CD4-positive, alpha-beta T cell treated with Interleukin-2 at 100 ng/mL for 4 hours (primary cell): ENCODE measurements around the gene STX1A.

Source experiments
- DNase-seq: peaks from one replicate; pipeline ENCODE4 v3.0.0-alpha.2; 2020; ENCODE audit warnings: low spot score

STX1A gene

DNA sequence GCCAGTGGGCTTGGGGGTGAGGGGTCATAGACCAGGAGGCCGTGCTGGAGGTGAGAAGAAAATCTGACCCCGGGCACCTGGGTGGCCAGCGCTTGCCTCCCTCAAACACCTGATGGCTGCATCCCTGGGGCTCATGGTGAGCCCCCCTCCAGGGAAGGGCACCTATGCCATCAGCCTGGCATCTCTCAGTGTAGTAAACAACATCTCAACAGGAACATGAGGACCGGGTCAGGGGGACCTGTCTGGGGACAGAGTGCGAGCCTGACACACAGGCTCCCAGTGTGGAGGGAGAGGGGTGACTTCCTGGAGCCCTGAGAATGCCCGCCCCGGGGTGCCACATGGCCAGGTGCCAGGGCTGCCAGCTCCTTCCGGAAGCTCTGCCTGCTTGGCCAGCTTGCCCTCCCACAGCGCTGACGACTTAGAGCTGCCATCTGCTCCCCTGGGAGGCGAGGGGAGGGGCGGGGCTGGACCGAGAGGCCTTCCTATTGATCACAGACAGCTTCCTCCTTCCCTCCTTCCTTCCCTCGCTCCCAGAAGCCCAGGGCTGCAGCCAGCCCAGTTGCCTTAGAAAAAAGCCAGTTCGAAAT lies 12.3 kb downstream of the STX1A start:
- DNase-seq, result peak; percentile 7

DNA sequence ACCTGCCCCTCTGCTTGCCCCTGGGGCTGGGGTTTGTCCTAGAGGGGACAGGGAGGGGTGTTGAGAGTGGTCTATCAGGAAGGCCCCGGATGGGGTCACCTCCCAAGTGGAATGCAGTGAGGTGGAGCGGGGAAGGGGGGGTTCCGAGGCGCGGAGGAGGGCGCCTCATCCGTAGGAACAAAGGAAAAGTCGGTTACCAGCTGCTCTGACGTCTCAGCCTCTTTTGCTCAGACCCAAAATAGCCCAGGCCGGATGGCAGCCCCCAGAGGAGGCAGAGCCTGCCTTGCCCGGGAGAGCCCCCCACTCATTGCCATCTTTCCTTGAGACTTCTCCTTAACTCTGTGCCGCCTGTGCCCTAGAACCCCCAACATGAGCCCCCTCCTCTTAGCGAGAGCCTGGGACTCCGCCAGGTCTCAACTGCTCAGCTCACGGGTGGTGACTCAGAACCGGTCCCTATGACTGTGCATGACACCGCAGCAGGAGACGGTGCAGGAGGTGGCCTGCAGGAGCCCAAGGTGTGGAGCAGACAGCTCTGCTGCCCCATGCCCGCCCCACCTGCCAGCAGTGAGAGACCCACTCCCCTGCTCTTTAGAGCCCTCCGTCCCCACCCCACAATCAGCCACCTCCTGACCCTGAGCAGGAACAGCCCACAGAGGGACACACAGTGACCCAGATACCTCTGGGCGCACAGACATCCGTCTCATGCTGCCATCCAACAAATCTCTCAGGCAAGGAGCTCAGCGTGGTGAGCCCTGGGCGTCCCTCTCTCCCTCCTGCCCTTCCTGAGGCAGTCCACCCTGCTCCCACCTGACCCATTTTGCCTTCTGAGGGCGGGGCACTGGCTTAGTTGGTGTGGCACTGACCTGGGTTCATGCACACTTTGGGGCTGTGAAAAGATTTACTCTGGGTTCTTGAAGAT lies 13.1 kb downstream of the STX1A start:
- no peak for DNase-seq

DNA sequence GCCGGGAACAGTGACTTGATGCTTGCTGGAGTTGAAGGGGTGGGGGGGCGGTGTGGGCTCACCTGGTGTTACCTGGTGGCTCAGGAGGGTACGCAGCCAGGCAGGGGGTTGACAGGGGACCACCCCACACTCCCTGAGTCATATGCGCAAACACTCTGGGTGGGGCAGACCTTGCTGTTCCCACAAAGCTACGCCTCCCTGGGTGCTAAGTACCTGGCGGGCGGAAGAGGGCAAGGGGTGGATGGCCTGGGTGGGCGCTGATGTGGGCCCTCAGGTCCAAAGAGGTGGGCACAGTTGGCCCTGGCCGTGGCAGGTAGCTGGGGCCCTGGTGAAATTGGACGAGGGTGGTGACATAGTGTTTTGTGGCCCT lies 13.9 kb downstream of the STX1A start:
- no peak for DNase-seq

DNA sequence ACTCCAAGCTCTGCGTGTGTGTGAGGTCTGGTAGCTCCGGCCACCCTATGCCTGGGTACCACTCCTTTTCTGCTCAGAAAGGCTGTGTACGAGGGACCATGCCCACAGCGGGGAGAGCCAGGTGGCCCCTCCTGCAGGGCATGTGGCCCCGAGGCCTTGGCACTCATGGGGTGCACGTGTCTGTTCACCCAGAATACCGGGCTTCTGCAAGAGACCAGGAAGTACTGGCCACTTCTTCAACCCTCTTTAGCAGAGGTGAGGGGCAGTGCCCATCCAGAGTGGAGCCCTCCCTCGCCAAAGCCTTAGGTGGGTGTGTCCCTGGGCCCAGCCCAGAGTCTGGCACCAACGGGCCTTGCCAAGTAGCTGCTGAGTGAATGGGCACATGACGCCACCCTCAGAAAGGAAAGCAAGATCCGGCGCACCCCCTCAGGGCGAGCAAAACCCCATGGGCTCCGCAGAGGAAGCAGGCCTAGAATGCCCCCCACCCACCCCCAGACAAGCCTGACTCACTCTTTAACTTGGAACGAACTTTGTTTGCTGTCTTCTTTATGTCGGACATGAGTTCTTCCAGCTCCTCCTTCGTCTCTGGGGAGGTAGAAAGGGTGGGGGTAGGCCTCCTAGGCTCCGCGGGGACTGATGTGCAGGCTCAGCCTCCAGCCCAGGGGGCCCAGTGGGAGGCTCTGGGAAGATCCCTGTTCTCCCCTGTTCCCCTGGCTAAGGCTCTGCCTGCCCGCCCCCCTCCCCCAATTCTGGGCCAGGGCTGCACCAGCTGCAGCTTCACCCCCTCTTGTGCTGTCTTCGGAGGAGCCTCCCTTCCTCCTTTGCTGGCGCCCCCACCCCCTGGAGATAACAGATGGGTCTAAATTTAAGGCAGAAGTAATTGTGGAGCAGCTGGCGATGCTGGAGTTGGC lies 14.6 kb downstream of the STX1A start:
- no peak for DNase-seq

DNA sequence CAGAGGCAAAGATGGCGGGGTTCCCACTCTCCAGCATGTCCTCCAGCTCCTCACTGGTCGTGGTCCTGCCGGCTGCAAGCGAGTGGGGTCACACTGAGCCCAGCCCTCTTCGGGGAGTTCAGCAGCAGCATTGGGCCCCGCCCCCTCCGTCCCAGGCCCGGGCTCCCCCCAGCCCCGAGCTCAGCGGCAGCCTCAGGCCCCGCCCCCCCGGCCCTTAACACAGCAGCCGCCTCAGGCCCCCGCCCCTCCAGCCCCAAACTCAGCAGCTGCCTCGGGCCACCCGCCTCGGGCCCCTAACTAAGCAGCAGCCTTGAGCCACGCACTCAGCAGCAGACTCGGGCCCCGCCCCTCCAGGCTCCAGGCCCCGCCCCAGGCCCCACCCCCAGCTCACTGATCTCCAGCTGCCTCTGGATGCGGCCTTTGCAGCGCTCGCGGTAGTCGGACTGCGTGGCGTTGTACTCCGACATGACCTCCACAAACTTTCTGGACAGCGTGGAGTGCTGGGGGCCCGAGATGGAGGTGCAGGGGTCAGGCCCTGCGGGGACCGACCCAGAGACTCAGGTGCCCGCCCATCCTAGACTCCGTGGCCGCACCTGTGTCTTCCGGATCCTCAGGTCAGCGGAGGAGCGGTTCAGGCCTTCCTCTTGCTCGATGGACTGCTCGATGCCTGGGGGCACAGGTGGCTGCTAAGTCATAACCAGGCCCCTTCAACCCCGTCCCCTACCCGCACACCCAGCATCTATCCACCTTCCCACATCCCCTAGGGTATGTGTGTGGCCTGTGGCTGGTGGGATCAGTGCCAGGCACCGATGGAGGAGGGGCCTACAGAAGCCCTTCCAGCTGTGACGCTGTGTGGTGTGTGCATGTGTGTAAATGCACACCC lies 15.5 kb downstream of the STX1A start:
- DNase-seq, result peak; percentile 11

DNA sequence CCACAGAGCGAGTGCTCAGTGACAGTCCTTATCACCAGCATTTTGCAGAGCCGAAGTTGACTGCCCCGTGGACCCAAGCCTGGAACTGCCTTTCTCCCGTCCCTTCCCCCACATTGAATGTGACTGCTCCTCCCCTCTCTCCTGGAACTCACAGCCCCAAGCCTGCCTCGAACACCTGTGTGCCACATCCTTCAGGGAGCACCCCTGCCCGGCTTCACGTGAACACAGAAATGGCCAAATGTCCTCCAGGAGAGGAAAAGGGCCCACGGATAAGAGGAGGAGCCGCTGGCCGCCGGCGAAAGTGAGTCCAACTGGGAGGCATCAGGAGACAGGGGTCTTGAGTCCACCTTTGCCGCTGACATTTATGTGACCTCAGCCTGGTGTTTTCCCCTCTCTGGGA lies 16.2 kb downstream of the STX1A start:
- no peak for DNase-seq

DNA sequence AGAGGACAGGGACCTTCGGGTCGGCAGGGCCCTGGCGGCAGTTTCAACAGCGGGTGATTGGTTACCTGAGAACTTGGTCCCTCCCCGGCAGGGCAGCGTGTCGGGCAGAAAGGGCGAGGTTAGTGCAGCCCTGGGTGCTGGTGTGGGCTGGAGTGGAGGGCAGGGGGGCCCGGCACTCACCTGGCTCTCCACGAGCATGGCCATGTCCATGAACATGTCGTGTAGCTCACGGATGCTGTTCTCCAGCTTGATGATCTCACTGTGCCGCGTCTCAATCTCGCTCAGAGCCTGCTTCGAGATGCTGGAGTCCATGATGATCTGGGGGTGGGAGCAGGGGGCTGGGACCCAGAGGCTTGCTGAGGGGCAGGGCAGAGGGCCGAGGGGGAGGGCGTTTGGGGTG lies 16.8 kb downstream of the STX1A start:
- no peak for DNase-seq

DNA sequence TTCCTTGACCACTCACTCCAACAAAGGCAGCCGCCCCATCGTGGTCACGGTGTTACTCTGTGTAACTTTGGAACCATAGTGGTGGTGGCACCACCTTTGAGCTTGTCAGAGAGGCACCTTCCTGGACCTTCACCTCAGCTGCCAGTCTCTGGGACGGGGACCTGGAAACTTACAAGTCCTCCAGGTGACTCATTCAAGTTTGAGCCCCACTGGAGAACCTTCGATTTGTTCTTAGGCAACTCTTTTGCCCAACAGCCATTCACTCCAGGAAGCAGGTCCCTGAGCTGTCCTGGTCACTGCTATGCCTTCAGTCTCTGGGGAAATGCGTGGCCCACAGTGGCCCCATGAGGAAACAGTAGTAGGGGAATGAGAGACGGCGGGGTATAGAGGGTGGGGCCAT lies 17.2 kb downstream of the STX1A start:
- no peak for DNase-seq

DNA sequence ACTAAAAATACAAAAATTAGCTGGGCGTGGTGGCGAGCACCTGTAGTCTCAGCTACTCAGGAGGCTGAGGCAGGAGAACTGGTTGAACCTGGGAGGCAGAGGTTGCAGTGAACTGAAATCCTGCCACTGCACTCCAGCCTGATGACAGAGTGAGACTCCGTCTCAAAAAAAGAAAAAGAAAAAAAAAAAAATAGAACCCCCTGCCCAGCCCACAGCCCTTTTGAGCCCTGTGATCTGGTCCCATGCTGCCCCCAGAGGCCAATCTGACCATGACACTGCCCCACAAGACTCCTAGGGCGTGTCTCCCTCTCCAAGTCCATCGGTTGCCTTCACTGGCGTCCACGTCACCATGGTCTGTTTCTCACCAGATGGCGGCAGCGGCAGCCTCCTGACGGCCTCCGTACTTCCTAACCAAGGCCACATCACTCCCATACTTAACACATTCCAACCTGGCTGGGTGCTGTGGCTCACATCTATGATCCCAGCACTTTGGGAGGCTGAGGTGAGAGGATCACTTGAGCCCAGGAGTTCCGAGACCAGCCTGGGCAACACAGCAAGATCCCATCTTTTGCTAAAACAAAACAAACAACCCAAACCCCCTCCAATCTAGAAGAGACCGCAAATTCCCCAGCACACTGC lies 18.0 kb downstream of the STX1A start:
- DNase-seq, result peak; percentile 32

DNA sequence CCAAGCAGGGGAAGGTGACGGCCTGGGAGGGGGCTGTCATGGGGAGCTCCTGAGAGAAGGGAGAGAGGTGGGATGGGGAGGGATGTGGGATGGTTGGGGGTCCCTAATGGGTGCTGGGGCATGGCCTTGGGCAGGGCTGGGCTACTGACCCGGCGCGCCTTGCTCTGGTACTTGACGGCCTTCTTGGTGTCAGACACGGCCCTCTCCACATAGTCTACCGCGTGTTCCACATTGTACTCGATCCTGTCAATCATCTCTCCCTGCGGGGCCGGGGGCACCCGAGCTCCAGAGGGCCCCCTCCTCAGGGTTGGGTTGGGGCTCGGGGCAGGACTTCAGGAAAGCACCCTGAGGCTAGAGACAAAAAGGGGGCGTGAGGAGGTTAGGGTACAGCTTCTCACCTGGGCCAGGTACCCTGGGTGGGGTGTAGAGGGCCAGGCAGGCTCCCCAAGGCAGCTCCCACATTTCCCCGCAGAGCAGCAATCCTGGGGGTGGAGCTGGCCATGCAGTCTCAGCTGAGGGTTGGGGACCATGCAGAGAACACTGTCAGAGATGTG lies 18.8 kb downstream of the STX1A start:
- no peak for DNase-seq

DNA sequence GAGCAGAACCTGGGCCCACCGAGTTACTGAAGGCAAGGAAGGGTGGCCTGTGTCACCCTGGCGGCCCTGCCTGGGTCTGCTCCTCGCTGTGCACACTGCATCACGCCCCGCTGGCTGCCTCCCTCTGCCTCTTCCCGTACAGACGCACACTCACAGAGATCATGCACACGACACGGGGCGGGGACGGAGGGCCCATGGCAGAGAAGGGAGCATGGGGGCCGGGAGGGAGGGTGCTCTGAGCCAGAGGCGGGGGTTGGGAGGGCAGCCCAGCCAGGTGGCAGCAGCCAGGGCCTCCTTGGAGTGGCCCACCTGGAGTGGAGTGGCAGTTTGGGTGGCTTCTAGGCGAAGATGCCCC lies 19.4 kb downstream of the STX1A start:
- DNase-seq, result no peak

DNA sequence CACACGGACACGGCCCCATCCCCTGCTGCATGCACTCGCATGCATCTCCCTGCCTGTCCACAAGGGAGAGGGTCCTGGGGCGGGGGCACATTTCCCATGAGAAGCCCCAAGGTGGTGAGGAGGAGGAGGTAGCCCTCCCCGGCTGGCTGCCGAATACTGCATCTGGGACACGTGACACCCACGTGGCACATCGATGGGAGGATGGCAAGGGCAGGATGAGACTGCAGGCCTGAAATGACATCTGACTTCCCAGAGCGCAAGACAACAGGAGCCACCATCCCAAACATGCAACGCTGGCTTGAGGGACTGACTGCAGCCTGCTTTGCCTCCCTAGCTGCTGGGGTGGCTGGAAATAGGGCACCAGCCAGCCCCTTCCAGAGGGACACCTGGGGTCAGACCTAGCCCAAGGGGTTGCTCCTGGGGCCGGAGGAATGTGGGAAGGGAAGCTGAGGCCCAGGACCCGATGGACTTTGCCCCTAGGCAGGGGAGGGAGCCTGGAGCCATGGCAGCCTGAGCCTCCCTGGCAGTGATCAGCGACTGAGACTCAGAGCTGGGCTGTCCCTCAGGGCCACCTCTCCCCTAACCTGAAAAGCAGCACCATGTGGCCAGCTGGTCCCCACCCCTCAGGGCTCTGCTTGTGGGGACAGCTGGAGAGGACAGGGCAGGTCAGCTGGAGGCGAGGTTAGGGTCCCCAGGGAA lies 19.9 kb downstream of the STX1A start:
- no peak for DNase-seq

DNA sequence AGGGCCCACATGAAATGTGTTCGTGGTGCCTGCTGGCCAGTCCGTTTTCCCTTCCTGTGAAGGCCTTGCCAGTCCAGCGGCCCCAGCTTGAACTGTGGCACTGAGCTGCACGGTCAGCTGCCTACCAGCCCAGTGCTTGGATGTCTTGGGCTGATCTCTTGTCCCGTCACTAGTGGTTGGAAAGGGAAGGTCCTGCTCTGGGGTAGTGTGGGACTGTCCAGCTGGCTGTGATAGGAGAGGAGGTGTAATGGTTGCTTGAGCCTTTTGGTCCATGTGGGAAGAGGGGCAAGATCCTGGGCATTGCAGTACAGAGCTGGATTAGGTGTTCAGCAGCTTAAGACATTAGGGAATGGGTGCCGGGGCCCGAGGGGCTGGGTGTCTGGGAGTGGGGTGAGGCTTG lies 21.1 kb downstream of the STX1A start:
- DNase-seq, result no peak

DNA sequence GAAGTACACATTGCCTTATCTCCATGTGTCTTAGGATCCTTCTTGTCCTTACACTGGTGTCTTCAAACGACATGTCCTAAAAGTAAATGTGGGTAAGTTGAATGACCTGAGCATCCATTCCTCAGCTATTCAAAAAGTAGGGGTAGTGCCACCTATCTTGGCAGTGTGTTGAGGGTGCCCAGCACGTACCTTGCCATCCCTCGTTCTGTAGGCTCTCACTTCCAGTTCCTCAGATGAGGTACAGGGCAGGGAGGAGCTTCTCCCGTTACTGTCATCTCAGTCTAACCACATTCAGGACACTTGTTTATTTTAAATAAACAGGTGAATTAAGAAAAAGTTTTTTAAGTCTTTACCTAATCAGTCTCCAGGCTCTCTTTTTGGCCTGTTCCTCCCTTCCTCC lies 23.1 kb downstream of the STX1A start:
- DNase-seq, result no peak

DNA sequence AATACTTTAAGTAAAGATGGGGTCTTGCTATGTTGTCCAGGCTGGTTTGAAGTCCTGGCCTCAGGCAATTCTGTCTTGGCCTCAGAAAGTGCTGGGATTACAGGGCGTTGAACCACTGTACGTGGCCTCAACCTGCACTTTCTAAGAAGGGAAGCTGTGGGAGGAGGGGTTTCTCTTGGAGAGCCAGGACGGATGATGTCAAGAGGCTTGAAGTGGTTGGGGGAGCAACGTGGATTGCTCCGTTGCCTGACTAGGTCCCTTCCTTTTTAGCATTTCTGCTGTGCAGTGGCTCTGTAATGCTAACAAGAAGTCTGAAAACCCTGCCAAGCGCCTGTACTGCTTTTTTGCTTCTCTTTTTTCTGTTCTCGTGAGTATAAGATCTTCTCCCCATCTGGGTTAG lies 28.8 kb downstream of the STX1A start:
- no peak for DNase-seq

DNA sequence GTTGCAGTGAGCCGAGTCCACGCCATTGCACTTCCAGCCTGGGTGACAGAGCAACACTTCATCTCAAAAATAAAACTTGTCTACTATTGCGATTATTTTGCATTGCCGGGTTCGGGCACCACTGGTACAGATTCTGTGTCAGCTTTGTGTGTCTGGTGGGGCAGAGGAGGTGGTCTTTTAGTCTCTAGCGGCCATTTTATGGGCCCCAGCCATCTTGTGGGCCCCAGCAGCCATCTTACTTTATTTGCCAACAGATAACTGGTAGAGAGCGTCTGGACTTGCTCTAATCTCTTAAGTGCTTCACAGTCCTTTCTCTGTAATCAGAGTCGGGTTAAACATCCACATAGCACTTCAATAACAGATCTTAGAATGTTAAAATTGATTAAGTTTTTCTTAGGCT lies 31.2 kb downstream of the STX1A start:
- no peak for DNase-seq

DNA sequence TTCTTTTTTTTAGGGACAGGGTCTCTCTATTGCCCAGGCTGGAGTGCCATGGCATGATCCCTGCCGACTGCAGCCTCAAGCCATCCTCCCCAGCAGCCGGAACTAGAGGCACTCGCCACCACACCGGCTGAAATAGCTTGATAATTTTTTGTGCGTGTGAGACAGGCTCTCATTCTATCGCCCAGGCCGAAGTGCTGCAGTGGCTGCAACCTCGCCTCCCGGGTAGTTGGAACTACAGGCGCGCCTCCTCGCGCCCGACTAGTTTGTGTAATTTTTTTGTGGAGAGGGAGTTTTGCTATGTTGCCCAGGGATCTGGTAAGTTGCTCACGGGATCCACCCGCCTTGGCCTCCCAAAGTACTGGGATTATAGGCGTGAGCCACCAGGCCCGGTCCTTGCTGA lies 34.2 kb downstream of the STX1A start:
- DNase-seq, result no peak

DNA sequence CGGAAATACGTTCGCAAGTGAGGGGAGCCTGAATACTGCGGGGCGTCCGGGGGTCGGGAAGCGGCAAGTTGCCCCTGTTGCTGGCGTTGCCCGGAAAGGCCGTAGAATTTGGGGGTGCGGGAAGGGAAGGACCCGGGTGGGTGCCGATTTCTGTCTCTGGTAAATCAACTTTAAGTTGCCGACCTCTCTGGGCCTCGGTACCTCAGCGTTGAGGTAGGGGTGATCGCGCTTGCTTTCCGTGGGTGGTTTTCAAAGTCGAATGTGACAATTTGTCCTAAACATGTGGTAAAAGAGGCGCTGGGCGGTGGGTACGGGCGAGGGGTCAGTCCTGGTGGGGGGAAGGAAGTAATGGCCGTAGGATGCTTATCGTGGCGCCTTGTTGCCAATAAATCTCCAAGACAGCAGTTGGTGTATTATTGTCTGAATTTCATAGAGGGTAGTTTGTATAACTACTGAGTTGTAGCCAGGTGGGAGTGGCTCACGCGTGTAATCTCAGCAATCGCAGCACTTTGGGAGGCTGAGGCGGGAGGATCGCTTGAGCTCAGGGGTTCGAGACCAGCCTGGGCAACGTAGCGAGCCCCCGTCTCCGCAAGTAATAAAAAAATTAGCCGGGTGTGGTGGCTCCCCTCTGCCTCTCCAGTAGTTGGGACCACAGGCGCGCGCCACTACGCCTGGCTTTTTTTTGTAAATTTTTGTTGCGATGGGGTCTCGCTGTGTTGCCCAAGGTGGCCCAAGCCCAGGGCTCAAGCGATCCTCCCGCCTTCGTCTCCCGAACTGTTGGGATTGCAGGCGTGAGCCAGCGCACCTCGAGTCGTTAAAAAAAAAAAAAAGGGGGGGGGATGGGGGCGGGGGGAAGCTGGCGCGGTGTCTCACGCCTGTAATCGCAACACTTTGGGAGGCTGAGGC lies 35.4 kb downstream of the STX1A start:
- DNase-seq, result no peak

DNA sequence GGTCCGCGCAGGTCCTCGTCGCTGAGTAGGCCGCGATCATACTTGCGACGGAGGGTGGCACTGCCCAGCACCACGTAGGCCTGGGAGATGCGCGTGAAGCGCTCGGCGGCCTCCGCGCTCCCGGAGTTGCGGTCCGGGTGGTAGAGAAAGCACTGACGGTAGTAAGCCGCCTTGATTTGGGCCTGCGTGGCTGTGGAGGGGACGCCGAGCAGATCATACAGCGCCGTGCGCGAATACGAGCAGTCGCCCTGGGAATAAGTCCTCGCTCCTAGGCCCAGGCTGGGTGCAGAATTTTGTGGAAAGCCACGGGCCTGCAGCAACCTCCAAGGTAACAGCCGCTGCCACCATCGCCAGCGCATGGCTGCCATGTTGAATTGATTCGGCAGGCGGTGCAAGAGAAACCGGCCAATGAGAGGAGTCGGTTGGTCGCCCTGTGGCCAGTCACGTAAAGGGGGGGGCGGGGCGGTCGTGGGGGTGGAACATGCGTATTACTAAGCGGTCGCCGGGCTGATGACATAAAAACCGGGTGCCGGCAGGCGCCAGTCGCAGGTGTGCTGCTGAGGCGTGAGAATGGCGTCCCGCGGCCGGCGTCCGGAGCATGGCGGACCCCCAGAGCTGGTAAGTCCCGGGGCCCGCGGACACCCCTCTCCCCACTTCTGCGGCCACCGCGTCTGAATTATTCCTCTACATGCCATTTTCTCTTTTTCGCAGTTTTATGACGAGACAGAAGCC lies 36.2 kb downstream of the STX1A start, which contains the start of the genes BUD23 and DNAJC30:
BUD23 (plus strand) TSS at position 542 of the 732 bp plus-strand sequence; CDS start at position 571, 29 bp downstream.
DNAJC30 (minus strand) TSS at position 398 of the 732 bp plus-strand sequence; CDS start at position 368, 30 bp downstream.
- peak; percentile 95 for DNase-seq
